IMR-90 (cell line): ENCODE measurements around the gene PCSK6.

Experiments used
- CEBPB ChIP-seq: IDR thresholded peaks from 2 replicates; pipeline ENCODE4 v1.6.1; 2012; ENCODE audit warnings: low read depth, low read length, improper control_type of control experiment
- FOS ChIP-seq: fragments of 150-350 bp; IDR thresholded peaks from 2 replicates; pipeline ENCODE4 v1.6.1; 2016; ENCODE audit warnings: low read depth, low read length
- MAZ ChIP-seq: IDR thresholded peaks from 2 replicates; pipeline ENCODE4 v1.6.1; 2012; ENCODE audit warnings: low read depth, mild to moderate bottlenecking, low read length, improper control_type of control experiment, moderate library complexity, borderline replicate concordance
- POLR2A ChIP-seq: IDR thresholded peaks from 2 replicates; pipeline ENCODE4 v1.6.1; 2012; ENCODE audit warnings: mild to moderate bottlenecking, low read depth, low read length
- RAD21 ChIP-seq: IDR thresholded peaks from 2 replicates; pipeline ENCODE4 v1.6.1; 2012; ENCODE audit warnings: low read length, improper control_type of control experiment
- RCOR1 ChIP-seq: IDR thresholded peaks from 2 replicates; pipeline ENCODE4 v1.6.1; 2012; ENCODE audit warnings: mild to moderate bottlenecking, low read length, improper control_type of control experiment; ENCODE audit not compliant: insufficient replicate concordance
- RFX5 ChIP-seq: IDR thresholded peaks from 2 replicates; pipeline ENCODE4 v1.8.0; 2012; ENCODE audit warnings: low read depth, mild to moderate bottlenecking, low read length, moderate library complexity
- TF ChIP-seq, protein P1 (sequence below): conservative IDR thresholded peaks from 2 replicates; pipeline ENCODE4 v1.5.1; 2012; ENCODE audit warnings: mild to moderate bottlenecking, low read depth, low read length, improper control_type of control experiment

GRCh38 chr15:101522621-101523559 lies 33.4 kb upstream of the PCSK6 start:
- TF ChIP-seq POLR2A (no peak), RCOR1 (no peak), FOS (no peak), RAD21 (no peak), CEBPB (no peak), MAZ (no peak), RFX5 (no peak)
- TF ChIP-seq, protein P1, sequence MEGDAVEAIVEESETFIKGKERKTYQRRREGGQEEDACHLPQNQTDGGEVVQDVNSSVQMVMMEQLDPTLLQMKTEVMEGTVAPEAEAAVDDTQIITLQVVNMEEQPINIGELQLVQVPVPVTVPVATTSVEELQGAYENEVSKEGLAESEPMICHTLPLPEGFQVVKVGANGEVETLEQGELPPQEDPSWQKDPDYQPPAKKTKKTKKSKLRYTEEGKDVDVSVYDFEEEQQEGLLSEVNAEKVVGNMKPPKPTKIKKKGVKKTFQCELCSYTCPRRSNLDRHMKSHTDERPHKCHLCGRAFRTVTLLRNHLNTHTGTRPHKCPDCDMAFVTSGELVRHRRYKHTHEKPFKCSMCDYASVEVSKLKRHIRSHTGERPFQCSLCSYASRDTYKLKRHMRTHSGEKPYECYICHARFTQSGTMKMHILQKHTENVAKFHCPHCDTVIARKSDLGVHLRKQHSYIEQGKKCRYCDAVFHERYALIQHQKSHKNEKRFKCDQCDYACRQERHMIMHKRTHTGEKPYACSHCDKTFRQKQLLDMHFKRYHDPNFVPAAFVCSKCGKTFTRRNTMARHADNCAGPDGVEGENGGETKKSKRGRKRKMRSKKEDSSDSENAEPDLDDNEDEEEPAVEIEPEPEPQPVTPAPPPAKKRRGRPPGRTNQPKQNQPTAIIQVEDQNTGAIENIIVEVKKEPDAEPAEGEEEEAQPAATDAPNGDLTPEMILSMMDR, result no peak
